ENCODE measurements around the gene LURAP1L. TPM values are rescaled to one million over a fixed set of nuclear protein-coding genes. Genes with fewer than 3 reads are reported as not detected.
"Not testable (repeated sequence)": the region's sequence is repeated elsewhere in the genome, so short reads cannot be mapped to it uniquely, and the experiment has no call there.

LURAP1L gene
- total RNA-seq, 1 experiment from 2014 or later: 0.13 TPM

DNA sequence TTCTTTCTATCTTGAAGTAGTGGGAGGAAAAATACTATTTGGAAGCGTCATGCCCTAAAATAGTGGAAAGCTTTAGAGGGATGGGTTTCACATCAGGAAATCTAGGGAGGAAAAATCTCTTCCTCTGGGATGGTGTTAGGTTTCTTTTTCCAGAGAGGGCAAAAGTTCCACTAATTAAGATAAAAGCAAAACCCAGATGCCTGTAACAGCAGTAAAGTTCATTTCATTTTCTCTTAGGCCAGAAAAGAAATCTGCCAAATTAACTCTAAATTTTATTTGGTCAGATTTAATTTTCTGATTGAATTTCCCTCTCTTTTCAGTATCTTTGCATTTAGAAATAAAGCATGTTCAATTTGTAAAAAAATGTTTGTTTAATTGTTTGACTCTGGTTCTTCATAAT is 88.8 kb downstream of the LURAP1L start:
- no CpG with 5 or more reads among the region's 1 CpG for WGBS (ENCODE audit: extremely low coverage, insufficient read length, low lambda C conversion rate)
- Histone ChIP-seq H2AFZ (ENCODE audit: low read length) (no peak overlapping the region), H3K79me1 (ENCODE audit: insufficient read depth, low read depth, low read length, poor library complexity, severe bottlenecking) (no peaks in the 10 kb centered on the region), H3K14ac (ENCODE audit: insufficient read depth, low read length) (no peak overlapping the region), H2BK15ac (ENCODE audit: low read depth, low read length) (no peak overlapping the region), H3K27me3 (ENCODE audit: insufficient read depth, low read length) (no peaks in the 10 kb centered on the region), H2BK5ac (ENCODE audit: insufficient read length, low read length) (no peak overlapping the region), H3K4me1 (ENCODE audit: insufficient read depth, low read length) (no peaks in the 10 kb centered on the region), H3K4me2 (ENCODE audit: insufficient read depth, insufficient read length, low read length) (no peak overlapping the region), H2AK5ac (ENCODE audit: insufficient read length, low read length) (no peak overlapping the region), H2BK20ac (ENCODE audit: low read depth, low read length, poor library complexity, severe bottlenecking) (no peak overlapping the region), H3K4ac (ENCODE audit: low read depth, low read length) (no peak overlapping the region), H4K91ac (ENCODE audit: insufficient read length, low read depth, low read length) (no peak overlapping the region), H4K5ac (ENCODE audit: insufficient read length, low read depth, low read length) (no peak overlapping the region), H3K27ac (ENCODE audit: insufficient read length, low read depth, low read length) (no peak overlapping the region), H3K23ac (ENCODE audit: insufficient read length, low read depth, low read length) (no peak overlapping the region), H3K23me2 (ENCODE audit: insufficient read length, low read depth, low read length, poor library complexity, severe bottlenecking) (no peaks in the 10 kb centered on the region), H2BK12ac (ENCODE audit: insufficient read length, low read depth, low read length) (no peak overlapping the region), H3K56ac (ENCODE audit: insufficient read length, low read depth, low read length) (no peak overlapping the region), H3K18ac (ENCODE audit: insufficient read length, low read depth, low read length) (no peak overlapping the region), H4K20me1 (ENCODE audit: control insufficient read depth, insufficient read depth, insufficient read length) (no peaks in the 10 kb centered on the region), H3K9me3 (ENCODE audit: control insufficient read depth, low read depth, low read length) (no peaks in the 10 kb centered on the region), H3K79me2 (ENCODE audit: insufficient read depth, low read length) (no peaks in the 10 kb centered on the region), H3K9ac (ENCODE audit: extremely low read depth, insufficient read length, low read length) (no peak overlapping the region), H3T11ph (ENCODE audit: low read length) (no peak overlapping the region), H4K8ac (replicated peaks; ENCODE audit: insufficient read length, low read depth, low read length) (no peak overlapping the region), H2BK120ac (ENCODE audit: low read depth, low read length, poor library complexity, severe bottlenecking) (no peak overlapping the region)
- peaks cover 0 to 7% of the 10 kb centered on the region in 2 experiments; a peak in 4 of 5 replicates for H3K9me3 Mint-ChIP-seq
- no peak for DNase-seq
- H3K4me3 Mint-ChIP-seq: no peak overlapping the region
- H3K4me1 Mint-ChIP-seq: no peaks in the 10 kb centered on the region
- H3K27ac Mint-ChIP-seq: no peak overlapping the region
- no peaks in the 10 kb centered on the region; the same call in 1 of the 2 replicates for H3K27me3 Mint-ChIP-seq (ENCODE audit: low read depth)
- TF ChIP-seq, protein P1, sequence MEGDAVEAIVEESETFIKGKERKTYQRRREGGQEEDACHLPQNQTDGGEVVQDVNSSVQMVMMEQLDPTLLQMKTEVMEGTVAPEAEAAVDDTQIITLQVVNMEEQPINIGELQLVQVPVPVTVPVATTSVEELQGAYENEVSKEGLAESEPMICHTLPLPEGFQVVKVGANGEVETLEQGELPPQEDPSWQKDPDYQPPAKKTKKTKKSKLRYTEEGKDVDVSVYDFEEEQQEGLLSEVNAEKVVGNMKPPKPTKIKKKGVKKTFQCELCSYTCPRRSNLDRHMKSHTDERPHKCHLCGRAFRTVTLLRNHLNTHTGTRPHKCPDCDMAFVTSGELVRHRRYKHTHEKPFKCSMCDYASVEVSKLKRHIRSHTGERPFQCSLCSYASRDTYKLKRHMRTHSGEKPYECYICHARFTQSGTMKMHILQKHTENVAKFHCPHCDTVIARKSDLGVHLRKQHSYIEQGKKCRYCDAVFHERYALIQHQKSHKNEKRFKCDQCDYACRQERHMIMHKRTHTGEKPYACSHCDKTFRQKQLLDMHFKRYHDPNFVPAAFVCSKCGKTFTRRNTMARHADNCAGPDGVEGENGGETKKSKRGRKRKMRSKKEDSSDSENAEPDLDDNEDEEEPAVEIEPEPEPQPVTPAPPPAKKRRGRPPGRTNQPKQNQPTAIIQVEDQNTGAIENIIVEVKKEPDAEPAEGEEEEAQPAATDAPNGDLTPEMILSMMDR (conservative IDR thresholded peaks at IDR 0.05): no peak
- no peaks in the 10 kb centered on the region for H3K36me3 Mint-ChIP-seq (ENCODE audit: insufficient read depth in 1 of 3, low read depth in 3 of 3)

DNA sequence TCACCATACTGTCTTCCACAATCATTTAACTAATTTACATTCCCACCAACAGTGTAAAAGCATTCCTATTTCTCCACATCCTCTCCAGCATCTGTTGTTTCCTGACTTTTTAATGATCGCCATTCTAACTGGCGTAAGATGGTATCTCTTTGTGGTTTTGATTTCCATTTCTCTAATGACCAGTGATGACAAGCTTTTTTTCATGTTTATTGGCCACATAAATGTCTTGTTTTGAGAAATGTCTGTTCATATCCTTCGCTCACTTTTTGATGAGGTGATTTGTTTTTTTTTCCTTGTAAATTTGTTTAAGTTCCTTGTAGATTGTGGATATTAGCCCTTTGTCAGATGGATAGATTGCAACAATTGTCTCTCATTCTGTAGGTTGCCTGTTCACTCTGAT is 90.6 kb downstream of the LURAP1L start:
- not testable (repeated sequence) for H2BK15ac ChIP-seq (ENCODE audit: low read depth, low read length); H3K4ac ChIP-seq (ENCODE audit: low read depth, low read length); H3K18ac ChIP-seq (ENCODE audit: insufficient read length, low read depth, low read length); H2BK120ac ChIP-seq (ENCODE audit: low read depth, low read length, poor library complexity, severe bottlenecking); H3K23ac ChIP-seq (ENCODE audit: insufficient read length, low read depth, low read length); H3K14ac ChIP-seq (ENCODE audit: insufficient read depth, low read length); H3K23me2 ChIP-seq (ENCODE audit: insufficient read length, low read depth, low read length, poor library complexity, severe bottlenecking); H2BK20ac ChIP-seq (ENCODE audit: low read depth, low read length, poor library complexity, severe bottlenecking); H3K27me3 ChIP-seq (ENCODE audit: insufficient read depth, low read length); H3K9me3 ChIP-seq (ENCODE audit: control insufficient read depth, low read depth, low read length); H3T11ph ChIP-seq (ENCODE audit: low read length); H3K4me1 Mint-ChIP-seq; H3K79me1 ChIP-seq (ENCODE audit: insufficient read depth, low read depth, low read length, poor library complexity, severe bottlenecking); H3K27ac ChIP-seq (ENCODE audit: insufficient read length, low read depth, low read length); H3K9me3 Mint-ChIP-seq; H2AK5ac ChIP-seq (ENCODE audit: insufficient read length, low read length); DNase-seq; H3K4me3 Mint-ChIP-seq; H3K56ac ChIP-seq (ENCODE audit: insufficient read length, low read depth, low read length); H3K27me3 Mint-ChIP-seq (ENCODE audit: low read depth); H3K4me1 ChIP-seq (ENCODE audit: insufficient read depth, low read length); H2AFZ ChIP-seq (ENCODE audit: low read length); H4K8ac ChIP-seq (replicated peaks; ENCODE audit: insufficient read length, low read depth, low read length); H2BK12ac ChIP-seq (ENCODE audit: insufficient read length, low read depth, low read length); H3K36me3 Mint-ChIP-seq (ENCODE audit: insufficient read depth in 1 of 3, low read depth in 3 of 3); H4K5ac ChIP-seq (ENCODE audit: insufficient read length, low read depth, low read length); H2BK5ac ChIP-seq (ENCODE audit: insufficient read length, low read length); H3K27ac Mint-ChIP-seq; H3K4me2 ChIP-seq (ENCODE audit: insufficient read depth, insufficient read length, low read length); H4K91ac ChIP-seq (ENCODE audit: insufficient read length, low read depth, low read length); H3K9ac ChIP-seq (ENCODE audit: extremely low read depth, insufficient read length, low read length); H3K79me2 ChIP-seq (ENCODE audit: insufficient read depth, low read length); H4K20me1 ChIP-seq (ENCODE audit: control insufficient read depth, insufficient read depth, insufficient read length)
- WGBS (ENCODE audit: extremely low coverage, insufficient read length, low lambda C conversion rate): no CpG with 5 or more reads among the region's 3 CpGs

All from H9 (cell line).